HG03135 (cell line): Measurements from ENCODE around the gene MROH7.
A peak's percentile ranks its signal among the peaks of the same experiment; 100 is the strongest.

Source experiments
- ATAC-seq: cut with Tn5 transposase; IDR thresholded peaks from one replicate; pipeline ENCODE4 v1.9.1; 2021; ENCODE audit warnings: mild to moderate bottlenecking, moderate library complexity; ENCODE audit not compliant: unreplicated experiment

MROH7 gene

DNA sequence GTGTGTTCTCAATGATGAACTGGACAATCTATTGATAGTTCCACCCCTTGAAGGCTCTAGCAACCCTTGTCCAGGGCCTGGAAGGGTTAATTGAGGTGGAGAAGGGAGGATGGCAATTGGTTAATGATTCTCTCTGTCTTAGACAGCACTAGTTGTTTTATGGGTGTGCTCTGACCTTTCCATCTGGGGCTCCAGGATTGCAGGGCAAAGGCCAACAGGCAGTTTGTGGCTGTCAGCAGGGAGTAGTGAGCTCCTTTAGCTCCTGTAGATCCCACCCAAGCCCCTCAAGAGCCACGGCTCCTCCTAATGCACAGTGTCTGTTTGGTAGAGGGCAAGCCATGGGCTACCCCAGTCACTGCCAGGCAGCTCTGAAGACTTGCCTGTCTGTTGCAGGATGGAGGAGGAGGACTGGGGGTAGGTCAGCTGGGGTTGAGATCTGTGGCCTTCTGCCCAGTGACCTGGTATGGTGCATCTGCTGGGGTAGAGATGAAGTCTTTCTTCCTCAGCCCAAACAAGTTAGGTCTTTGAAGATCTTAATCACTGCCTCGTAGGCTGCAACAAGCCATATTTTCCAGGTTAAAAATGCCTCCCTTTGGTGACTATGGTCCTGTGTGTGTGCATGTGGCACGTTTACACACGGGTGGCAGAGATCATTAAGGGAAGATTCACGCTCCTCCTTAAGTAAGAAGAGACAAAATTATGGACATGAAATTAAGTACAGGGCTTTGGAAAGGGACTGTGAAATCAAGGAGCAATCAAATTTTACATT lies 7.7 kb downstream of the MROH7 start:
- ATAC-seq = no peak

DNA sequence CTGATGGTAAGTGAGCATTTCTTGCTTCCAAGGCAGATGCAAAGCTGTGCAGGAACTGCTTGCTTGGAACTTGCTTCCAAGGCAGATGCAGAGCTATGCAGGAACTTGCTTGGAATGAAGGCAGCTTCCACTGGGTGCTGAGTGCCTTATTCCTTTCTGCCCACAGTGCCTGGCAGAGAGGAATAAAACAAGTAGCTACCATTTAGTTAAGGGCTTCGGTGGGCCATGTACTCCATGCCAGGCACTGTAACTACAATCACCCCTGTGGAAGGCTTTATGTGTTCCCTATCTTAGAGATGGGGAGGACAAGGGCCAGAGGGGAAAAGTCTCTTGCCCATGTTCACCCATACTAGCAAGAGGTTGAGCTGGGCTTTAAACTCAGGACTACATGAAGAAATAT lies 8.3 kb downstream of the MROH7 start:
- ATAC-seq = no peak

DNA sequence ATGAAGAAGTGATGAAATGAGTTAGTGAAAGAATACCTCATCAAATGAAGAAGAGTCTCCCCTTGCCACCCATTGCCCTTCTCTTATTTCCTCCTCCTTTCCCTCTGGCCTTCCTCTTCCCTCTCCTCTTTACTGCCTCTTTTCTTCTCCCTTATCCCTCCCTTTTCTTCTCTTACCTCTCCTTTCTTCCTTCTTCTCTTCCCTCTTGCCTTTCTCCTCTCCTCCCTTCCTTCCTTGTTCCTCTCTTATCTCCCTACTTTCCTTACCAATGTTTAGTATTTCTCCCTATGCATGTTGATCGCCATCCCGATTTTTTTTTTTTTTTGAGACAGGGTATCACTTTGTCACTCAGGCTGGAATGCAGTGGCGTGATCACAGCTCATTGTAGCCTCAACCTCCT lies 8.8 kb downstream of the MROH7 start:
- ATAC-seq = no peak

DNA sequence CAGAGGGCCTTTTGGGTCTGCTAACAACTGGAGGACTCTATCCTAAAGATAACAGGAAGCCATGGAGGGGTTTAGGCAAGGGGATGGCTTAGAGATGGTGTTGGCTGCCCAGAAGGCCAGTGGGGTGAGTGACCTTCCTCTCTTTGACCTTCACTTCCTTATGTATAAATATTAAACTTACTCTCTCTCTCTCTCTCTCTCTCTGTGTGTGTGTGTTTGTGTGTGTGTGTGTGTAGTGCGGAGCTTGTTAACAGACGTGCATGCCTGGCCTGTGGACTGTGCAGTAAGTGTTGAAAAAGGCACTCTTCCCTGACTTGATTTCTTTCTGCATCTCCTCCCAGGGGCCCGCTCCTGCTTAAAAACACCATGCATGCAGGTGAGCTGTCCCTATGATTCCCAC lies 10.0 kb downstream of the MROH7 start:
- no peak for ATAC-seq

DNA sequence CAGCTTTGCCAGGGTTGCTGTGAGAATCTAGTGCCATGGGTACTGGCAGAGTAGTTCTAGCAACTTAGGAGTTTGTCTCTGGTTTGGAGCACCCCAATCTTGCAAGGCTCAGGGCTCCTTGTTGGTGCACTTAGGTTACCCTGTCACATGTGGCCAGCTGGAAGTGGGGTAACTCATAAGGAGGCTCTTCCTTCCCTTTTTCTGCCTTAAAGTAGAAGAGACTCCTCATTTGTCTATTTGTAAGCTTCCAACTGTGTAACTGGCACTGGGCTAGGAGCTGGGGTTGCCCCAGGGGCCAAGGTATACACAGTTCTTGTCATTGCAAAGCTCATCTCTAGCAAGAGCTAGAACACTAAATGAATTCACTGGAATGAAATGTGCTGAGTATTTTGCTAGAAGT lies 10.6 kb downstream of the MROH7 start:
- no peak for ATAC-seq

- no peak for ATAC-seq
These were observed 11.4 kb downstream of the MROH7 start for GRCh38 chr1:54653036-54653435.

- ATAC-seq = no peak
These were observed 16.8 kb downstream of the MROH7 start for GRCh38 chr1:54658164-54658913.

GRCh38 chr1:54663725-54664124 lies 22.1 kb downstream of the MROH7 start:
- ATAC-seq = no peak

- no peak for ATAC-seq
These were observed 22.8 kb downstream of the MROH7 start for GRCh38 chr1:54664364-54664763.

DNA sequence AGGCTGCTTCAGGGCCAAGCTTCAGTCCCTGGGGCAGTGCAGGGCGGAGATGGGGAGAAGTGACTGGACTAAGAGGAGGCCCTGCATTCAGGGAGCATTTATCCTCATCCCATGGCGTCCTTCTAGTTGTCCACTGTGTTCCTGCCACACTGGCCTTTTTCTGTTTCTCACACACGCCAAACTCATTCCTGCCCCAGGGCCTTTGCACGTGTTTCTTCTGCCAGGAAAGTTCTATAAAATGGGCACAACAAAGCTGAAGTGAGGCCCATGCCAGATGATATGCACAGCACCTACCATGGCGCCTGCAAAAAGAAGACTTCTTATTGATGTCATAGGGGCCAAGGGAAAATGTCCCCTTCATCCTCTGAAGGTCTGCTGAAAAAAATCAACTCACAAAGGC lies 24.3 kb downstream of the MROH7 start:
- no peak for ATAC-seq

DNA sequence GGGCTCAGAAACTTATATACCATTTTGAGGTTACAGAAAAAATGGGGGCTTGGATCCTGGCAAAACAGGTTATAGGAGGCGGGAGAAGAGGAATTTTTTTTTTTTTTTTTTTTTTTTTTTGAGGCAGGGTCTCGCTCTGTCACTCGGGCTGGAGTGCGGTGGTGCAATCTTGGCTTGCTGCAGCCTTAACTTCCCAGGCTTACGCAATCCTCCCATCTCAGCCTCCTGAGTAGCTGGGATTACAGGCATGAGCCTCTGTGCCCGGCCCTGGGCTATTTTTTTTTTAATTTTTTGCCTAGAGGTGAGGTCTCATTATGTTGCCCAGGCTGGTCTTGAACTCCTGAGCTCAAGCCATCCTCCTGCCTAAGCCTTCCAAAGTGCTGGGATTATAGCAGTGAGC lies 24.7 kb downstream of the MROH7 start:
- ATAC-seq = no peak

DNA sequence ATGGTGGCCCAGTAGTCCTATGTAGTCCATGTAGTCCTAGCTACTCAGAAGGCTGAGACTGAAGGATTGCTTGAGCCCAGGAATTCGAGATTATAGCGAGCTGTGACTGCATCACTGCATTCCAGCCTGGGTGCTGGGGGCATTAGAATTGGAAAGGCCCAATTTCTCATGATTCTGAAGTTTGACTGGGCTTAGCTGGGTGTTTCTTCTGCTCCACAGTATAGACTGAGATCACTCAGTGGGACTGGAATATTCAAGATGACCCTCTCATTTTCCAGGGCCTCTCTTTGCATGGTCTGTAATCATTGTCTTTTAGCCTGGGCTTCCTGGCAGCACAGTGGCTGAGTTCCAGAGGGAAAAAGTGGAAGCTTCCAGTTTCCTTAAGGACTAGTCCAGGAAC lies 26.2 kb downstream of the MROH7 start:
- no peak for ATAC-seq

GRCh38 chr1:54668567-54668966 lies 27.0 kb downstream of the MROH7 start:
- ATAC-seq = no peak

- peak; percentile 81 for ATAC-seq
These were observed 30.5 kb downstream of the MROH7 start for GRCh38 chr1:54671985-54672608.

GRCh38 chr1:54678776-54679643 lies 37.4 kb downstream of the MROH7 start:
- no peak for ATAC-seq

- ATAC-seq = no peak
These were observed 38.1 kb downstream of the MROH7 start for GRCh38 chr1:54679706-54680105.

DNA sequence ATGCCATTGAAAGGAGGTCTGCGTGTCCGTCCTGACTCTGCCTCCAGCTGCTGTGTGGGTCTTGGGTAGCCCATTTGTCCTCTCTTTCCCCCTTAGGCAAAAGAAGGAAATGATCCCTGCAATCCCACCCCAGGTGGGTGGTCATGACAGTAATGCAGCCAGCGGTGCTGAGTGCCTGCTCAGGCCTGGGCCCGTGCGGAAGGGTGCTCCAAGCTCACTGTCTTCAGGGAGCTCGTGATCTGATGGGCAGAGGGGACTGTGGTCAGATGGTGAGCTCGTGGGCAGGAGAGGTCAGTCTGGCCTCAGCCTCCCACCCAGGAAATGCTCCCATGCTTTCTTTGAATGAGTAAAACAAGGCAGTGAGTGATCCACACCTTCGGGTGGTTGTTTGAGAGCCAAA lies 38.8 kb downstream of the MROH7 start:
- ATAC-seq = no peak

DNA sequence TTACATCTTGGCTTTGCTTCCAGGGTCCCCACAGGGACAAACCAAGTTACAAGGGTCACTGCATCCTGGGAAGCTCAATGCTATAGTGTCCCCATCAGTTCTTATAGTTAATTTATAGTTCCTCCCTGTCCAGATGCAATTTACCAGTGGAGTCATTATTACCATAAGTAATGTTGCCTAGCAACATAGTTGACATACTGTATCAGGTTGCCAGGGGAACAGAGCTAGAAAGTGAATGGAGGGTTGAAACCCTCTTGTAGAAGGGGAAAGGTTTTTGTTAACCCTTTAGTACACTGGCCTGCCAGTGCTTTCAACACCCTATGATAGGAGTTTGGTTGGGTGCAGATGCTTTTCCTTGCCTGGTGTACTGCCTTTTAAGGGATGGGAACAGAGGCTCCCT lies 39.8 kb downstream of the MROH7 start:
- ATAC-seq = no peak

- no peak for ATAC-seq
These were observed 41.9 kb downstream of the MROH7 start for GRCh38 chr1:54683453-54683852.

DNA sequence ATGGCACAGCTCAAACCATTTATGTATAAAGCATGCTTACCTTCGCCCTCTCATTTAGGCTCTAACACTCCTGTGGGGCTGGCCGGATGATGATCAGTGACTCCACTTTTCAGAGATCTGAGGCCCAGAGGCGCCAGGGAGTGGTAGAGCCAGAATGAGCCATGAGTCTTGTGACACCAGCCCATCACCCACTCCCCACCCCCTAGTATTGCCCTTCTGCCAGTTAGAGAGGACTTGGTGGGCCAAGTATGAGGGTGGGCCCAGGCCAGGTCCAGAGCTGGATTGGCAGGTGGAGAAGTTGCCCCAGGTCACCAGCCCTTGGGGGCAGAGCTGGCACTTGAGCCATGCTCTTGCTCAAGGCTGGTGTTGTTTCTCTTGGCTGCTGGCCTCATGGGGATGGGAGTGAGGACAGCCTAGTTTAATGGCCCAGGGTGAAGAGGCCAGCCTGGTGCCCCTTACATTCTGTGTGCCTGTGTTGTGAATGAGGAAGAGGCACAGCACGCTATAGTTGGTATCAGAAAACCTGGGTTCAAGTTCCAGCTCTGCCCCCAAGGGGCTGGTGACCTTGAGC lies 43.8 kb downstream of the MROH7 start:
- no peak for ATAC-seq

GRCh38 chr1:54686155-54686554 lies 44.6 kb downstream of the MROH7 start:
- no peak for ATAC-seq
